B cell (primary cell): ENCODE results near the gene PIGH. TPM values are rescaled to one million over a fixed set of nuclear protein-coding genes. Genes with fewer than 3 reads are reported as not detected.

Experiments used
- ATAC-seq: fragments of 200-7000 bp; cut with Tn5 transposase; one replicate; pipeline ENCODE4 v1.10.0; 2021; ENCODE audit warnings: low read depth, mild to moderate bottlenecking, moderate number of reproducible peaks, moderate library complexity
- CTCF ChIA-PET: fragments of 350-600 bp; sonication (Branson Sonifier 250); formaldehyde crosslinking; loops from one replicate; lab custom pipeline; 2021; ENCODE audit warnings: antibody characterized with exemption, inconsistent platforms; lab: Charles Lee
- POLR2A ChIA-PET: fragments of 350-600 bp; sonication (Branson Sonifier 250); formaldehyde crosslinking; loops from one replicate; lab custom pipeline; 2021; ENCODE audit warnings: antibody characterized with exemption; lab: Charles Lee
- DNase-seq: peaks from one replicate; pipeline ENCODE4 v3.0.0; 2013
- H2AFZ ChIP-seq: 2 replicates; pipeline ENCODE4 v1.6.1; 2012; ENCODE audit warnings: mild to moderate bottlenecking, low read depth, low read length; ENCODE audit not compliant: insufficient read depth, poor library complexity, severe bottlenecking
- H3K27ac ChIP-seq, 2 donors: 1 replicate in 1 of 2; 2 replicates in 1 of 2; pipeline ENCODE4 v1.5.1; 2012 to 2013; ENCODE audit warnings: low read length in 2 of 2, mild to moderate bottlenecking in 2 of 2, moderate library complexity in 1 of 2
- H3K27me3 ChIP-seq, 4 experiments: fragments of 200-600 bp in 1 of 4; sonication (generic) in 1 of 4; replicated peaks in 1 of 4; 1 replicate in 2 of 4; 2 replicates in 2 of 4; pipeline versions ENCODE4 v1.6.1 to v1.7.0; 2013 to 2016; ENCODE audit warnings: low read length in 3 of 4, mild to moderate bottlenecking in 2 of 4, mixed read lengths in 1 of 4, moderate library complexity in 1 of 4; ENCODE audit not compliant: insufficient read depth in 4 of 4, control insufficient read depth in 3 of 4; ENCODE audit errors: control extremely low read depth in 1 of 4
- H3K36me3 ChIP-seq, 2 experiments: replicated peaks in 1 of 2; 1 replicate in 1 of 2; 2 replicates in 1 of 2; pipeline versions ENCODE4 v1.6.1 to v1.7.1; 2013; ENCODE audit warnings: low read length in 1 of 2; ENCODE audit not compliant: insufficient read depth in 2 of 2, control insufficient read depth in 1 of 2; ENCODE audit errors: control extremely low read depth in 1 of 2, extremely low read depth in 1 of 2
- H3K4me1 ChIP-seq, 2 donors: fragments of 200-600 bp in 1 of 2; sonication (generic) in 1 of 2; 1 replicate in 1 of 2; 2 replicates in 1 of 2; pipeline versions ENCODE4 v1.5.1 to v1.6.1; 2013 to 2017; ENCODE audit warnings: low read length in 2 of 2; ENCODE audit not compliant: control insufficient read depth in 2 of 2, insufficient read depth in 2 of 2
- H3K4me2 ChIP-seq: replicated peaks from 2 replicates; pipeline ENCODE3; 2012; ENCODE audit warnings: mild to moderate bottlenecking, low read depth, low read length; ENCODE audit not compliant: poor library complexity, severe bottlenecking
- H3K4me3 ChIP-seq, 5 experiments: fragments of 200-600 bp in 1 of 5; sonication (generic) in 1 of 5; 1 replicate in 3 of 5; 2 replicates in 2 of 5; pipeline versions ENCODE4 v1.5.1 to v1.7.0; 2011 to 2016; ENCODE audit warnings: low read length in 4 of 5, mild to moderate bottlenecking in 4 of 5, low read depth in 2 of 5, control low read depth in 1 of 5, moderate library complexity in 1 of 5; ENCODE audit not compliant: insufficient read depth in 1 of 5; ENCODE audit errors: control extremely low read depth in 1 of 5, extremely low read depth in 1 of 5
- H3K79me2 ChIP-seq: fragments of 200-600 bp; sonication (generic); one replicate; pipeline ENCODE4 v1.6.0; 2016; ENCODE audit warnings: low read length; ENCODE audit not compliant: control insufficient read depth, insufficient read depth
- H3K9ac ChIP-seq: fragments of 200-600 bp; sonication (generic); 2 replicates; pipeline ENCODE4 v1.6.1; 2017; ENCODE audit warnings: mild to moderate bottlenecking, low read length, moderate library complexity
- H3K9me3 ChIP-seq, 3 donors: one replicate each; pipeline versions ENCODE4 v1.6.1 to v1.7.1; 2013; ENCODE audit warnings: low read length in 2 of 3; ENCODE audit not compliant: control insufficient read depth in 2 of 3, insufficient read depth in 1 of 3; ENCODE audit errors: control extremely low read depth in 1 of 3
- H4K20me1 ChIP-seq: 2 replicates; pipeline ENCODE4 v1.6.0; 2012; ENCODE audit warnings: mild to moderate bottlenecking, low read length; ENCODE audit not compliant: insufficient read depth, control insufficient read depth, poor library complexity, severe bottlenecking
- H3K27ac Mint-ChIP-seq: one replicate; pipeline ENCODE4 v1.8.0; 2021; ENCODE audit warnings: mixed read lengths
- H3K27me3 Mint-ChIP-seq: one replicate; pipeline ENCODE4 v1.8.0; 2021; ENCODE audit warnings: mixed read lengths
- H3K4me1 Mint-ChIP-seq: one replicate; pipeline ENCODE4 v1.8.0; 2021; ENCODE audit warnings: mixed read lengths
- H3K4me3 Mint-ChIP-seq: one replicate; pipeline ENCODE4 v1.8.0; 2021; ENCODE audit warnings: mixed read lengths
- H3K9me3 Mint-ChIP-seq: one replicate; pipeline ENCODE4 v1.8.0; 2022; ENCODE audit warnings: mixed read lengths; ENCODE audit not compliant: insufficient read depth
- EZH2 ChIP-seq: IDR thresholded peaks from 2 replicates; pipeline ENCODE4 v1.6.1; 2012; ENCODE audit warnings: borderline replicate concordance, low read depth, mild to moderate bottlenecking, moderate library complexity, low read length; ENCODE audit not compliant: insufficient read depth, poor library complexity, severe bottlenecking
- WGBS: methylation state at CpG from one replicate; pipeline ENCODE4 v1.1.5; 2013; ENCODE audit warnings: missing lambda C conversion rate; ENCODE audit not compliant: insufficient coverage; 5-methylcytosine and 5-hydroxymethylcytosine counted together
- intact Hi-C: fragments of 100-400 bp; cut with micrococcal nuclease; formaldehyde crosslinking; loops from one replicate; pipeline ENCODE4 v1.10.0; 2022
- polyA plus RNA-seq: library from polyadenylated mRNA; depleted of rRNA; stranded (reverse); fragments of >200 nt; gene quantifications from 2 replicates; pipeline ENCODE4 v1.2.3, GENCODE V29; 2012
- total RNA-seq, 2 donors: library from RNA; stranded (reverse); fragments of 120-200 nt in 1 of 2; gene quantifications; 1 replicate in 1 of 2; 2 replicates in 1 of 2; pipeline versions ENCODE4 v1.2.3 to v1.2.4, GENCODE V29; 2013 to 2022
- TF ChIP-seq, protein P1 (sequence below): fragments of 200-600 bp; IDR thresholded peaks from one replicate; pipeline ENCODE4 v1.8.0; 2022; ENCODE audit warnings: antibody characterized with exemption, mild to moderate bottlenecking

PIGH gene
- total and polyA plus RNA-seq, 2 donors (not counting 1 experiment from before 2014, with no cell fraction given): 26.7 to 48.0 TPM

DNA sequence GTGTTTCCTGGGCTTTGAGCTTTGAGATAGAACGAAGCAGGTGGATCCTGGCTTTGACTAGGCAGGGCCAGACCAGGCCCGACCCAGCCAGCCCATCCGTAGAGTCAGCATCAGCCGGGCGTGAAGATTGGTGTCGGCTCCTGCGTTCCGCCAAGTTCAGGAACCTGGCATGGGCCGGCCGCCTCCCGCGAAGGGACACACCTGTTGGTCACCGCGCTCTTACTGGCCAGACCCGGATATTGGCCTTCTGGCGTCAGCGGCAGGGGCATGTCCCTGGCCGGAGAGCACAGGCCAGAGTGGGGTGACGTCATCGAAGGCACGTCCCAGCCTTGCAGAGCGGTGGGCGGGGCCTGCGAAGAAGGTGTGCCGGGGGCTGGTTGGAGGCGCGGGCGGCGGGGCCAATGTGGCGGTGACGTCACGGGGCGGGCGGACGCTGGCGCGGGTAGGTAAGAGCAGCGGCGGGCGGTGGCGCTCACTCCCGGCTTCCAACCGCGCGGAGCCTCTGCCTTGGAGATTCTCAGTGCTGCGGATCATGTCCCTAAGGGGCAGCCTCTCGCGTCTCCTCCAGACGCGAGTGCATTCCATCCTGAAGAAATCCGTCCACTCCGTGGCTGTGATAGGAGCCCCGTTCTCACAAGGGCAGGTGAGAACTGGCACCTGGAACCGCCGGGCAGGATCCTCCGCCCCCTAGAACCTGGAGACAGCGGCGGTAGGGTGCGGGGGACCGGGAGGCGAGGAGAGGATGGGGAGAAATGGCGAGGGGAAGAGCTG lies 19.6 kb upstream of the PIGH start, which contains the start of gene ARG2:
TSS of gene ARG2 (plus strand) at position 475 of the 771 bp plus-strand sequence. CDS start at position 533, 58 bp downstream.
- CTCF ChIA-PET: interaction anchor here (0.6 to 2.2 kb wide), 27 partner anchors 8 to 260 kb away, joined by 3 to 36 read pairs (median 5); partner anchors contain the start of genes ATP6V1D, EIF2S1, PIGH and RDH11
- peak; percentile 94 for ATAC-seq

More for the DNA sequence above, 19.6 kb upstream of the PIGH start, which contains the start of gene ARG2:
- Mint-ChIP-seq H3K27me3 (no peaks in the 10 kb centered on the region), H3K4me1 (peaks cover 23% of the 10 kb centered on the region), H3K27ac (peak within 1 kb of the TSS; percentile 94), H3K9me3 (no peaks in the 10 kb centered on the region), H3K4me3 (peak within 1 kb of the TSS; percentile 92)
- peak within 1 kb of the TSS; percentile 76 to 78 for H3K27ac ChIP-seq
- intact Hi-C loops: loop anchor here (1.0 to 5.0 kb wide), 7 partner anchors 19 to 198 kb away; partner anchors contain the start of genes PIGH, RAD51B, RDH11 and TMEM229B
- DNase-seq: peak; percentile 98
- H2AFZ ChIP-seq: peak within 1 kb of the TSS; percentile 95
- H3K4me1 ChIP-seq: peaks cover 12 to 18% of the 10 kb centered on the region in 2 donors
- POLR2A ChIA-PET: interaction anchor here (0.7 to 3.0 kb wide), 3 partner anchors 20 to 1172 kb away, joined by 3 to 11 read pairs (median 6); partner anchors contain the start of genes PIGH and VTI1B
- H3K4me2 ChIP-seq: peak within 1 kb of the TSS; percentile 97
- H3K9me3 ChIP-seq: no peaks in the 10 kb centered on the region
- H3K79me2 ChIP-seq: no peaks in the 10 kb centered on the region
- no peaks in the 10 kb centered on the region for H3K36me3 ChIP-seq
- peaks cover 0 to 4% (median 0%) of the 10 kb centered on the region in 4 experiments for H3K27me3 ChIP-seq
- no peaks in the 10 kb centered on the region for H4K20me1 ChIP-seq
- H3K9ac ChIP-seq: peak within 1 kb of the TSS; percentile 71
- WGBS: under 1% methylated on average over 62 of the region's 62 CpGs
- TF ChIP-seq, protein P1, sequence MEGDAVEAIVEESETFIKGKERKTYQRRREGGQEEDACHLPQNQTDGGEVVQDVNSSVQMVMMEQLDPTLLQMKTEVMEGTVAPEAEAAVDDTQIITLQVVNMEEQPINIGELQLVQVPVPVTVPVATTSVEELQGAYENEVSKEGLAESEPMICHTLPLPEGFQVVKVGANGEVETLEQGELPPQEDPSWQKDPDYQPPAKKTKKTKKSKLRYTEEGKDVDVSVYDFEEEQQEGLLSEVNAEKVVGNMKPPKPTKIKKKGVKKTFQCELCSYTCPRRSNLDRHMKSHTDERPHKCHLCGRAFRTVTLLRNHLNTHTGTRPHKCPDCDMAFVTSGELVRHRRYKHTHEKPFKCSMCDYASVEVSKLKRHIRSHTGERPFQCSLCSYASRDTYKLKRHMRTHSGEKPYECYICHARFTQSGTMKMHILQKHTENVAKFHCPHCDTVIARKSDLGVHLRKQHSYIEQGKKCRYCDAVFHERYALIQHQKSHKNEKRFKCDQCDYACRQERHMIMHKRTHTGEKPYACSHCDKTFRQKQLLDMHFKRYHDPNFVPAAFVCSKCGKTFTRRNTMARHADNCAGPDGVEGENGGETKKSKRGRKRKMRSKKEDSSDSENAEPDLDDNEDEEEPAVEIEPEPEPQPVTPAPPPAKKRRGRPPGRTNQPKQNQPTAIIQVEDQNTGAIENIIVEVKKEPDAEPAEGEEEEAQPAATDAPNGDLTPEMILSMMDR: no peak
- TF ChIP-seq EZH2: no peak
- H3K4me3 ChIP-seq: peak within 1 kb of the TSS; percentile 57 to 94 (median 81)
